Heart right ventricle (tissue), 16 donors: Measurements from ENCODE around the gene CDK19. TPM values are rescaled to one million over a fixed set of nuclear protein-coding genes. Genes with fewer than 3 reads are reported as not detected.
"Not testable (repeated sequence)": the region's sequence is repeated elsewhere in the genome, so short reads cannot be mapped to it uniquely, and the experiment has no call there.

Experiments used
- ATAC-seq, 8 donors: fragments of 200-7000 bp; cut with Tn5 transposase; one replicate each; pipeline ENCODE4 v1.9.1; 2020; ENCODE audit warnings: mild to moderate bottlenecking in 8 of 8, moderate library complexity in 8 of 8, moderate number of reproducible peaks in 1 of 8
- DNase-seq, 2 donors: peaks; one replicate each; pipeline ENCODE4 v3.0.0-alpha.2; 2020
- H3K27ac ChIP-seq, 10 donors: fragments of 200-600 bp; sonication (generic) in 2 of 10; one replicate each; pipeline versions ENCODE4 v1.5.0 to v1.8.0; 2020 to 2022; ENCODE audit warnings: mild to moderate bottlenecking in 3 of 10
- H3K27me3 ChIP-seq, 7 donors: fragments of 200-600 bp; one replicate each; pipeline ENCODE4 v1.8.0; 2021 to 2022; ENCODE audit warnings: mild to moderate bottlenecking in 2 of 7
- H3K36me3 ChIP-seq, 9 donors: fragments of 200-600 bp; sonication (generic) in 1 of 9; one replicate each; pipeline versions ENCODE4 v1.5.0 to v1.8.0; 2020 to 2022; ENCODE audit warnings: mild to moderate bottlenecking in 2 of 9
- H3K4me1 ChIP-seq, 9 donors: fragments of 200-600 bp; sonication (generic) in 1 of 9; one replicate each; pipeline versions ENCODE4 v1.5.0 to v1.8.0; 2020 to 2022; ENCODE audit warnings: mild to moderate bottlenecking in 4 of 9
- H3K4me3 ChIP-seq, 10 donors: fragments of 200-600 bp; sonication (generic) in 2 of 10; one replicate each; pipeline versions ENCODE4 v1.5.0 to v1.8.0; 2020 to 2022; ENCODE audit warnings: mild to moderate bottlenecking in 7 of 10, moderate library complexity in 2 of 10
- H3K9me3 ChIP-seq, 11 donors: fragments of 200-600 bp in 10 of 11; sonication (generic) in 2 of 11; one replicate each; pipeline versions ENCODE4 v1.5.0 to v1.8.0; 2013 to 2022; ENCODE audit warnings: mild to moderate bottlenecking in 2 of 11, control low read depth in 1 of 11, moderate library complexity in 1 of 11
- WGBS, 2 donors: extraction: QIAGEN DNeasy Blood & Tissue Kit; methylation state at CpG; one replicate each; pipeline ENCODE4 v1.1.7; 2013; ENCODE audit warnings: inconsistent platforms in 1 of 2; 5-methylcytosine and 5-hydroxymethylcytosine counted together
- intact Hi-C, 10 donors: fragments of 100-400 bp; cut with DNase I; formaldehyde crosslinking; loops; one replicate each; pipeline versions ENCODE4 v1.11.1 to v1.14.2; 2022
- polyA plus RNA-seq, 2 donors: library from polyadenylated mRNA; stranded (reverse); fragments of 200-250 nt; gene quantifications; one replicate each; pipeline ENCODE4 v1.2.3, GENCODE V29; 2013
- total RNA-seq, 10 donors: library from RNA; stranded (reverse); fragmentation: NEBNext Ultra II Directional in 3 of 10; extraction: Animal tissue kit (Norgen Biotek cat#: 25700) in 3 of 10; gene quantifications; one replicate each; pipeline versions ENCODE4 v1.2.1 to v1.2.4, GENCODE V29; 2021 to 2023
- TF ChIP-seq, protein P1 (sequence below), 9 donors: fragments of 200-600 bp; sonication (generic) in 2 of 9; IDR thresholded peaks; one replicate each; pipeline versions ENCODE4 v1.5.0 to v1.8.0; 2021 to 2022; ENCODE audit warnings: antibody characterized with exemption in 9 of 9, mild to moderate bottlenecking in 5 of 9, moderate library complexity in 1 of 9
- donor health status: Arrhythmogenic right ventricular cardiomyopathy.
- donor health status: ischemic (EF 13 %, LVEDD 7.1; RV severe dilation, severe dysfunction).
- donor health status: healthy with polysubstance abuse.
- donor health status: DM: no; HTN: yes; CAD: no.
- donor health status: DM: no; HTN: no; CAD: no.
- donor health status: ischemic (EF 25% LVEDD 6.9; RV normal size, moderate dysfunction).
- donor health status: ischemic (EF 25% LVEDD 5.7; RV mildly dilated, moderate dysfunction).
- donor health status: healthy.
- donor health status: DM: yes; HTN: yes; CAD: no.
- donor health status: Ischemic cardiomyopathy.
- donor health status: ischemic (EF 35%, LVEDD 5.7; RV mildly dilated, moderate dysfunction).
- donor health status: nonischemic (EF 11% LVEDD 7.7; RV severe dilation, severe dysfunction).
- donor health status: DM: yes; HTN: yes; CAD: no.
- donor health status: PGD.
- donor health status: ischemic (EF 29% LVEDD 5.4; RV normal size, mild dysfunction).
- donor health status: nonischemic (EF 23%, LVEDD 6.1; RV moderate dilation, normal function).

The CDK19 gene
- total and polyA plus RNA-seq, 12 donors = 3.9 to 13.0 (median 8.4) TPM

DNA sequence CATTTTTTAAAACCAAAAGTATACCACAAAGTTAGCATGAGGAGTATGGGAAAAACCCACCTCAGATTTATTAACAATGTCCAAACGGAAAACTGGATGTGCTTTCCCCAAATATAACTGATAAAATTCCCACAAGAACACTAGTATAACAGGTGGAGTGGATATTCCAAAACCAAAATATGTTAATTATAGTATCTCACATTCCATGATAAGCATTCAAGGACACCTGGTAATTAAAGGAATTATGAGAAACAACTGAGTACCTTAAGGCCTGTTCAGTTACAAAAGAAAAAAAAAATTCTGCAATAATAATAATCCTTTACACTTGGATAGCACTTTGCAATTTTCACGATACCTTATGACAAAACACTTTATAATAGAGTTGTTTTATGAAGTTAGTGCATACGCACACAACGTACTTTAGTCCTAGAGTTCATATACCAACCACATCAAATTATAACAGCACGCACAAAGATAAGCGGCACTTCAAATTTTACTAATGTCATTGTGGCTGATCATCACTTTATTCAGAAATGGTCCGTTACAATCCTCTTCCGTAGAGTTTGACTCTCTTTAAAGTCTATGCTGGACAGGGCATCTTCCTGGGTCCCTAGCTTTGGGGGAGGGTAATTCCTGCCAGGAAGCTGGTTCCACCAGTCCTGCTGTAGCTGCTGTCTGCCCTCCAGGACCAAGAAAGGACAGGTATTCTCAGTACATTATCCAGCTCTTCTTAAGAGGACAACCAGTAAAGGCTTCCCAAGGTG is 1.7 kb downstream of the CDK19 start:
- Histone ChIP-seq H3K27ac (peak overlapping the region in 1 of 10 donors; percentile 94), H3K36me3 (no peaks in the 10 kb centered on the region), H3K4me1 (peaks cover 0 to 44% (median 16%) of the 10 kb centered on the region in 9 donors), H3K27me3 (no peaks in the 10 kb centered on the region), H3K4me3 (peak overlapping the region; percentile 70 to 97 (median 88)), H3K9me3 (no peaks in the 10 kb centered on the region)
- ATAC-seq (no peak), DNase-seq (no peak)
- WGBS, 2 donors = 74 to 77% methylated on average over 8 of the region's 8 CpGs
- intact Hi-C loops = loop anchor here in 6 of 10 donors (2.0 to 10.0 kb wide), 6 partner anchors 61 to 279 kb away; partner anchors contain the start of genes AMD1 (in 5 of the 6) and GTF3C6 (in 3 of the 6)
- TF ChIP-seq, protein P1, sequence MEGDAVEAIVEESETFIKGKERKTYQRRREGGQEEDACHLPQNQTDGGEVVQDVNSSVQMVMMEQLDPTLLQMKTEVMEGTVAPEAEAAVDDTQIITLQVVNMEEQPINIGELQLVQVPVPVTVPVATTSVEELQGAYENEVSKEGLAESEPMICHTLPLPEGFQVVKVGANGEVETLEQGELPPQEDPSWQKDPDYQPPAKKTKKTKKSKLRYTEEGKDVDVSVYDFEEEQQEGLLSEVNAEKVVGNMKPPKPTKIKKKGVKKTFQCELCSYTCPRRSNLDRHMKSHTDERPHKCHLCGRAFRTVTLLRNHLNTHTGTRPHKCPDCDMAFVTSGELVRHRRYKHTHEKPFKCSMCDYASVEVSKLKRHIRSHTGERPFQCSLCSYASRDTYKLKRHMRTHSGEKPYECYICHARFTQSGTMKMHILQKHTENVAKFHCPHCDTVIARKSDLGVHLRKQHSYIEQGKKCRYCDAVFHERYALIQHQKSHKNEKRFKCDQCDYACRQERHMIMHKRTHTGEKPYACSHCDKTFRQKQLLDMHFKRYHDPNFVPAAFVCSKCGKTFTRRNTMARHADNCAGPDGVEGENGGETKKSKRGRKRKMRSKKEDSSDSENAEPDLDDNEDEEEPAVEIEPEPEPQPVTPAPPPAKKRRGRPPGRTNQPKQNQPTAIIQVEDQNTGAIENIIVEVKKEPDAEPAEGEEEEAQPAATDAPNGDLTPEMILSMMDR (IDR thresholded peaks at IDR 0.05) = no peak

DNA sequence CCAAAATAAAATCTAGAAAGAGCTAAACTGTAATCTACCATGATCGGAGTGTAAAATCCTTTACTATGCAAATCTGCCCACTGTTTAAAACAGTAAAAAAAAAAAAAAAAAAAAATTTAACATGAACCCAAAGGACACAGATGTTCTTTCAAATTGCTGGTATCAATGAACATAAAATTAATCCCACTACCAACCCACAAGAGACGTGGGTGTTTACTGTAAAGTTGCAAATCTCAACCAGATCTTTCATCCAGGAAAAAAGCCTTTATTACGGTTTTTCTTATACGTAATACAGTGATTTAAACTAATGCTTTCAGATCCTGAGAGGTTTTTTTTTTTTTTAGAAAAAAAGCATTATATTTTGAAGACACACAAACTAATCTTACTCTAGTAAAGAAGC is 2.5 kb downstream of the CDK19 start:
- H3K27ac ChIP-seq = no peak overlapping the region
- H3K36me3 ChIP-seq = no peaks in the 10 kb centered on the region
- DNase-seq (no peak), ATAC-seq (no peak)
- no peak overlapping the region for H3K4me3 ChIP-seq
- TF ChIP-seq, protein P1 (IDR thresholded peaks at IDR 0.05) = no peak
- intact Hi-C loops = loop anchor here in 6 of 10 donors (10.0 kb wide), 5 partner anchors 62 to 278 kb away; partner anchors contain the start of genes GTF3C6 (in 3 of the 6) and AMD1 (in 1 of the 6)
- WGBS, 2 donors = 97 to 98% methylated on average over 4 of the region's 4 CpGs
- peaks cover 0 to 42% (median 16%) of the 10 kb centered on the region in 9 donors for H3K4me1 ChIP-seq
- no peaks in the 10 kb centered on the region for H3K27me3 ChIP-seq
- H3K9me3 ChIP-seq = no peaks in the 10 kb centered on the region

DNA sequence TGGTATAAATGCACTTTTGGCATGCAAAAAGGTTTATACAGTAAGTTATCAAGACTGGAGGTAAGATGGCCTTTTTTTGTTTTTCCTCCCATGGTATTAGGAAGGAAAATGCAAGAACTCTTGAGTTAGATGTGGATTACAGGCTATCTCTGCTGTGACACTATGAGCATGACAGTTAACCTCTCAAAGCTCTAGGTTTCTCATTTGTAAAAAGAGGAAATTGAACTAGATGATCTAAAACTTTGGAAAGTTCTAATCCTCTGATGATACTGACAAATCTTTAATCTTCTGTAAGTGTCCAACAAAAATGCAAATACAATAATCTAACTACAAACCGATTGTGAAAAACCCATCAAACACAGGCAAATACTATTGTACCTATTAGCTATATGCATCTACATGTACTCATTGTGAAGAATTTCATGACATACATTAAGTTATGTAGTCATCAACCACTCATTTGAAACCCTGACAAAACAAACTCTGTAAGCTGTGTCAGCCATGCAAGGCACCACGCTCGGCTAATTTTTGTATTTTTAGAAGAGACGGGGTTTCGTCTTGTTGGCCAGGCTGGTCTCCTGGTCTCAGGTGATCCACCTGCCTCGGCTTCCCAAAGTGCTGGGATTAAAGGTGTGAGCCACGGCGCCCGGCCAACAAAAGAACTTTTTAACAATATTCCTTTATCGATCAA is 4.2 kb downstream of the CDK19 start:
- TF ChIP-seq, protein P1 (IDR thresholded peaks at IDR 0.05) = no peak
- no peak for ATAC-seq
- Histone ChIP-seq H3K4me3 (no peak overlapping the region), H3K9me3 (no peaks in the 10 kb centered on the region), H3K27me3 (no peaks in the 10 kb centered on the region), H3K36me3 (no peaks in the 10 kb centered on the region), H3K27ac (no peak overlapping the region), H3K4me1 (peaks cover 0 to 36% (median 23%) of the 10 kb centered on the region in 9 donors)
- intact Hi-C loops = loop anchor here in 6 of 10 donors (10.0 kb wide), 5 partner anchors 64 to 276 kb away; partner anchors contain the start of genes GTF3C6 (in 3 of the 6) and AMD1 (in 1 of the 6)
- 97% methylated on average over 10 of the region's 10 CpGs for WGBS, 2 donors
- DNase-seq = no peak

DNA sequence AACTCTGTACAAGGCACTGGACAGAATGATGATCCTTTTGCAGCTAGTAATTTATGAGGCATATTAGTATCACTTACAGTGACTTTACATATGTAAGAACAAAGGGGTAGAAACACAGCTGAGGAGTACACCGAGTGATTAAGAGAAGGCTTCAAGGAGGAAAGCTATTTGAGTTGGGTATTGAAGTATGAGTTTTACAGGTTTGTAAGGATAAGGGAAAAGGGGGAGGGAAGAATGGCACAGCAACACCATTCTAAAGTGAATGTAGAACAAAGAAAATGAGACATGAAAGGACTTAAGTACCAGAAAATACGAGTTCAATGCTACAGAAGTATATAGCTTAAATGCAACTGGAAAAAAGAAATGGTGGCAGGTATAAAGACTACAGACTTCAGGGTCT is 5.5 kb downstream of the CDK19 start:
- intact Hi-C loops = loop anchor here in 6 of 10 donors (10.0 kb wide), 5 partner anchors 65 to 275 kb away; partner anchors contain the start of genes GTF3C6 (in 3 of the 6) and AMD1 (in 1 of the 6)
- ATAC-seq (no peak), DNase-seq (no peak)
- 93 to 95% methylated on average over 2 of the region's 2 CpGs for WGBS, 2 donors
- Histone ChIP-seq H3K27me3 (no peaks in the 10 kb centered on the region), H3K4me1 (peaks cover 0 to 40% (median 22%) of the 10 kb centered on the region in 9 donors), H3K4me3 (no peak overlapping the region), H3K27ac (no peak overlapping the region), H3K36me3 (no peaks in the 10 kb centered on the region), H3K9me3 (no peaks in the 10 kb centered on the region)
- TF ChIP-seq, protein P1 (IDR thresholded peaks at IDR 0.05) = no peak

DNA sequence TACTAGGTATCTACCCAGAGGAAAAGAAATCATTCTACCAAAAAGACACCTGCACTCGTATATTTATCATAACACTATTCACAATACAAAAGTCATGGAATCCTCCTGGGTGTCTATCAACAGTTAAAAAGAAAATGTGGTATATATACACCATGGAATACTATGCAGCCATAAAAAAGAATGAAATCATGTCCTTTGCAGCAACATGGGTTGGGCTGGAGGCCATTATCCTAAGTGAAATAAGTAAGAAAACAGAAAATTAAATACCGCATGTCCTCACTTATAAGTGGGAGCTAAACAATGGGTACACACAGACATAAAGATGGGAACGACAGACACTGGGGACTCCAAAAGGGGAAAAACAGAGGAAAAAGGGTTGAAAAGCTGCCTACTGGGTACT is 13.1 kb downstream of the CDK19 start:
- DNase-seq, H3K36me3 ChIP-seq, H3K27ac ChIP-seq, H3K4me3 ChIP-seq, intact Hi-C loops, ATAC-seq, H3K27me3 ChIP-seq: not testable (repeated sequence)
- H3K4me1 ChIP-seq = peaks cover 0 to 17% (median 5%) of the 10 kb centered on the region in 9 donors
- peaks cover 0 to 13% (median 0%) of the 10 kb centered on the region in 11 donors for H3K9me3 ChIP-seq
- 98 to 100% methylated on average over 3 of the region's 3 CpGs for WGBS, 2 donors
